ENCODE data around the gene TTC21A.
"Not testable (repeated sequence)": the region's sequence is repeated elsewhere in the genome, so short reads cannot be mapped to it uniquely, and the experiment has no call there.

TTC21A gene

GRCh38 chr3:39166134-39166710 is 58.7 kb downstream of the TTC21A start:
- TF ChIP-seq, protein P1, sequence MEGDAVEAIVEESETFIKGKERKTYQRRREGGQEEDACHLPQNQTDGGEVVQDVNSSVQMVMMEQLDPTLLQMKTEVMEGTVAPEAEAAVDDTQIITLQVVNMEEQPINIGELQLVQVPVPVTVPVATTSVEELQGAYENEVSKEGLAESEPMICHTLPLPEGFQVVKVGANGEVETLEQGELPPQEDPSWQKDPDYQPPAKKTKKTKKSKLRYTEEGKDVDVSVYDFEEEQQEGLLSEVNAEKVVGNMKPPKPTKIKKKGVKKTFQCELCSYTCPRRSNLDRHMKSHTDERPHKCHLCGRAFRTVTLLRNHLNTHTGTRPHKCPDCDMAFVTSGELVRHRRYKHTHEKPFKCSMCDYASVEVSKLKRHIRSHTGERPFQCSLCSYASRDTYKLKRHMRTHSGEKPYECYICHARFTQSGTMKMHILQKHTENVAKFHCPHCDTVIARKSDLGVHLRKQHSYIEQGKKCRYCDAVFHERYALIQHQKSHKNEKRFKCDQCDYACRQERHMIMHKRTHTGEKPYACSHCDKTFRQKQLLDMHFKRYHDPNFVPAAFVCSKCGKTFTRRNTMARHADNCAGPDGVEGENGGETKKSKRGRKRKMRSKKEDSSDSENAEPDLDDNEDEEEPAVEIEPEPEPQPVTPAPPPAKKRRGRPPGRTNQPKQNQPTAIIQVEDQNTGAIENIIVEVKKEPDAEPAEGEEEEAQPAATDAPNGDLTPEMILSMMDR (IDR thresholded peaks at IDR 0.05; ENCODE audit: extremely low read depth, insufficient read depth, missing control alignments) = no peak
- no peak for DNase-seq (ENCODE audit: low spot score)
- in situ Hi-C loops (cut with MboI; ENCODE audit: low pct_unique_long_range_greater_than_20kb, low sequenced_read_pairs, unreplicated experiment) = no loop called here

- in situ Hi-C loops (cut with MboI; ENCODE audit: low pct_unique_long_range_greater_than_20kb, low sequenced_read_pairs, unreplicated experiment) = no loop called here
- no peak for DNase-seq (ENCODE audit: low spot score)
- TF ChIP-seq, protein P1 (IDR thresholded peaks at IDR 0.05; ENCODE audit: extremely low read depth, insufficient read depth, missing control alignments) = no peak
These were observed 59.6 kb downstream of the TTC21A start for GRCh38 chr3:39166932-39167532.

DNA sequence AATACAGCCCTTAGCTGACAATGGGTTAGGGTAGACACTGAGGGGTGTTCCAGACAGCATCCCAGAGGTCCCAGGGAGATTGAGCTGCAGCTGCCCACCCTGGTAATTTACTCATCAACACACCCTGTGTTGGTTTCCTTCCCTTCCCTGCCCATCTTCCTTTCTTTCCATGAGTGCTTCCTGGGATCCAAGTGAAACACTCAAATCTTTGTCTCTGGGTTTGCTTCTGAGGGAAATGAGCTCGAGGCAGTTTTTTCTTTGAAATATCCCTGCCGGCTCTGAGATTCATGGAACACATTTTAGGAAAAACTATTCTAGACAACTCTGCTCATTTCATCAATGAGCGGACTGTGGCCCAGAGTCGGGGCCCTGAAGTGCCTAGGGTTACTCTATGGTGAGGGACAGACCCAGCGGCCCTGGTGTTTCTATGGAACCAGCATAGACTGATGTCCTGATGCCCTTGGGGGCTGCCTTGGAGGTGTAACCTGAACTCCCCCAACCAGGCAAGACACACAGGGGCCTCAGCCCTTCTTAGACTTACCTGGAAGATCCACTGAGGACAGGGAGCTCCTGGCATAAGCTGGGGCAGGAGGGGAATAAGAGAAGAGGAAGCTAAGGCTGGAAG is 60.8 kb downstream of the TTC21A start:
- DNase-seq (ENCODE audit: low spot score) = no peak
- TF ChIP-seq, protein P1 (IDR thresholded peaks at IDR 0.05; ENCODE audit: extremely low read depth, insufficient read depth, missing control alignments) = no peak
- in situ Hi-C loops (cut with MboI; ENCODE audit: low pct_unique_long_range_greater_than_20kb, low sequenced_read_pairs, unreplicated experiment) = no loop called here

DNA sequence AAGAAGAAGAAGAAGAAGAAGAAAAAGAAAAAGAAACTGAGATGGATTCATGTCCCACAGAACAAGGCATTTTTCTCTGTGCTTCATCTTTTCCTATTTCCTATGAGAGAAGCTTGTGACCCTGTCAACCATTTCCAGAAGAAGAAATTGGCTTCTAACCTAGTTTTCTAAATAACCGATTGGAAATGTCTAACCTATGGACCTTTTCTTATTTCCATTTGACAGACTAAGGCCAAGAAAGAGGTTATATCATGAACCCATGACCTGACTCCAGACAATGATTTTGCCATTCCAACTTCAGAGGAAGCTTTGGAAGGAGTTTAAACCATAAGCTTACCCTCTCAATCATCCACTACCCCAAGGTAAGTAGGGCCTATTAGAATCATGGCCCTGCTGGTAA is 62.2 kb downstream of the TTC21A start:
- TF ChIP-seq, protein P1 (IDR thresholded peaks at IDR 0.05; ENCODE audit: extremely low read depth, insufficient read depth, missing control alignments) = no peak
- in situ Hi-C loops (cut with MboI; ENCODE audit: low pct_unique_long_range_greater_than_20kb, low sequenced_read_pairs, unreplicated experiment) = no loop called here
- no peak for DNase-seq (ENCODE audit: low spot score)

DNA sequence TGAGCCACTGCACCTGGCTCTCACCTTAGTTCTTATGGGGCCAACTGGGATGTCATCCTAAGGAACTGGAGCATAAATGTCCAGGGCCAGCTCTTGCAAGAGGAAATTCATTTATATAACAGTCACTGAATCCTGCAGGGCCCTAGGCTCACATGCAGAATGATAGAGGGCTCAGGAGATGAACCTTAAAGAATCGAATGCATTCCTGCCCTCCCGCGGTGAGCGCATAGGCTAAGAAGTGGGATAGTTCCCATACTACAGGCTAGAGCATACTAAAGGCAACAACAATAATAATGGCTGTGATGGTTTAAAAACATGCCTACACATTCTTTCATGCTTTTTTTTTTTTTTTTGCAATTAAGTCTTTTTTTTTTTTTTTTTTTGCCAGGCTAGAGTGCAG is 63.0 kb downstream of the TTC21A start:
- DNase-seq (ENCODE audit: low spot score) = no peak
- TF ChIP-seq, protein P1 (IDR thresholded peaks at IDR 0.05; ENCODE audit: extremely low read depth, insufficient read depth, missing control alignments) = no peak
- in situ Hi-C loops (cut with MboI; ENCODE audit: low pct_unique_long_range_greater_than_20kb, low sequenced_read_pairs, unreplicated experiment) = no loop called here

DNA sequence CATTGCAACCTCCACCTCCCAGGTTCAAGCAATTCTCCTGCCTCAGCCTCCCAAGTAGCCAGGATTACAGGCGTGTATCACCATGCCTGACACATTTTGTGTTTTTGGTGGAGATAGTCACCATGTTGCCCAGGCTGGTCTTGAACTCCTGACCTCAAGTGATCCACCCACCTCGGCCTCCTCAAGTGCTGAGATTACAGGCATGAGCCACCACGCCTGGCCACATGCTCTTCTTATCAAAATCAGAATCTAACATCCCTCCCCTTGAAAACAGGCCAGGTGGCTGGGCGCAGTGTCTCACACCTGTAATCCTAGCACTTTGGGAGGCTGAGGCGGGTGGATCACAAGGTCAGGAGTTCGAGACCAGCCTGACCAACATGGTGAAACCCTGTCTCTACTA is 63.4 kb downstream of the TTC21A start:
- in situ Hi-C loops (cut with MboI; ENCODE audit: low pct_unique_long_range_greater_than_20kb, low sequenced_read_pairs, unreplicated experiment); DNase-seq (ENCODE audit: low spot score): not testable (repeated sequence)

DNA sequence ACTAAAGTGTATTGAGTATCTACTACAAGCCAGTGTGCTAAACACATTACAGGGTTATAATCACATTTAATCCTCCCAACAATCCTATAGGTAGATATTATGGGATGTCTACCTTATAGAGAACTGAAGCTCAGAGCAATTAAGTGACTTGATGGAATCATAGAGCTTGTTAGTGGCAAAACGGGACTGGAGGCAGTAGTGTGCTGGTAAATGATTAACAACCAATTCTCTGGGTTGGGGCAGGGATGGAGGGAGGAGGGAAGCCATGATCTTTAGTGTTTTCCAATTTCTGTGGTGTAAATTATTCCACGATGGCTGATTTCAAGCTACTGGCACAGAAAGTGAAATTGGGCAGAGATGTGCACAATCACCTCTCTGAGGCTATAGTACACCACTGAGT is 64.4 kb downstream of the TTC21A start:
- TF ChIP-seq, protein P1 (IDR thresholded peaks at IDR 0.05; ENCODE audit: extremely low read depth, insufficient read depth, missing control alignments) = no peak
- DNase-seq (ENCODE audit: low spot score) = no peak
- in situ Hi-C loops (cut with MboI; ENCODE audit: low pct_unique_long_range_greater_than_20kb, low sequenced_read_pairs, unreplicated experiment) = no loop called here

All from GM13977 (cell line).